ENCODE data around the gene CLCN2. TPM values are rescaled to one million over a fixed set of nuclear protein-coding genes. Genes with fewer than 3 reads are reported as not detected.

The CLCN2 gene
- total RNA-seq, 1 donor from 2014 or later, result 8.3 TPM

DNA sequence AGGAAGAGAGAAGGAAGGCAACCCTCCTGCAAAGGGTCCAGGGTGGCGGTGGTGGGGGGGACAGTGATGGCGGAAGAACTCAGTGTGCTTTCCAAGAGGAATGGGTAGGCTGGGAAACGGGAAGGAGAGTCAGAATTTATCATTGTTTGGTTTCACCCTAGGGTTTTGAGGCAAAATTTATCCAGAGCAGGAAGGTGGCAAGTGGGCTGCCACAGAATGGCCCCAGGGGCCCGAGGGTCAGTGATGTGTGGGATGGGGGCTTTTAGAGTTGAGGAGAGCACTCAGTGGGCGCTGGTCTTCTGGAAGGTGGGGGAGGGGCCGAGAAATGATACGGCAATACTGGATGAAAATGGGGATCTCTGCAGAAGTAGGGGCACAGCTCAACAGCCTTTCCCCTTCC is 23.4 kb downstream of the CLCN2 start:
- Mint-ChIP-seq H3K36me3 (ENCODE audit: low read depth) (peaks cover 30% of the 10 kb centered on the region), H3K4me1 (peaks cover 55% of the 10 kb centered on the region), H3K27me3 (no peaks in the 10 kb centered on the region), H3K9me3 (no peaks in the 10 kb centered on the region), H3K27ac (no peak overlapping the region), H3K4me3 (peak overlapping the region; percentile 23)
- intact Hi-C loops (cut with micrococcal nuclease), result no loop called here
- DNase-seq, result no peak

DNA sequence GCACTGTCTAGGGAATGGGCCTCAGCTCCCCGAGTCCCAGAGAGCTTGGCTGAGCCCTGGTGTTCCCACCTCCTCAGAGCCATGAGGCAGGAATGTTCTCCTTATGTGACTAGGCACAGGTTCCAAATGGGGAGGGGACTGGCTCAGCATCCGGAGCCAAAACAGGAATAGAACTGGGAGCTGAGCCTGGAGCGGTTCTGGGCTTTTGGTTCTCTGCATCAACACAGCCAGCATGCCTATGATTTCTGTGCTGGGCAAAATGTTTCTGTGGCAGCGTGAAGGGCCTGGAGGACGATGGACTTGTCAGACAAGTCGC is 24.0 kb downstream of the CLCN2 start, which contains the start of gene FAM131A:
Gene FAM131A, plus strand, starts transcription at position 202 of the 316 bp plus-strand sequence. Its CDS starts 31 bp downstream, at position 233.
- intact Hi-C loops (cut with micrococcal nuclease), result no loop called here
- Mint-ChIP-seq H3K27ac (peak within 1 kb of the TSS; percentile 86), H3K36me3 (ENCODE audit: low read depth) (peaks cover 33% of the 10 kb centered on the region), H3K27me3 (no peaks in the 10 kb centered on the region), H3K9me3 (no peaks in the 10 kb centered on the region), H3K4me1 (peaks cover 61% of the 10 kb centered on the region), H3K4me3 (peak within 1 kb of the TSS; percentile 89)
- no peak for DNase-seq

GRCh38 chr3:184336547-184337398 is 24.6 kb downstream of the CLCN2 start:
- Mint-ChIP-seq H3K27me3 (no peaks in the 10 kb centered on the region), H3K36me3 (ENCODE audit: low read depth) (peaks cover 39% of the 10 kb centered on the region), H3K4me3 (peak overlapping the region; percentile 89), H3K9me3 (no peaks in the 10 kb centered on the region), H3K27ac (peak overlapping the region; percentile 86), H3K4me1 (peaks cover 63% of the 10 kb centered on the region)
- peak; percentile 63 for DNase-seq
- intact Hi-C loops (cut with micrococcal nuclease), result loop anchor here (1.0 kb wide), 1 partner anchor 22 kb away; the partner anchor contains the start of gene EIF4G1

DNA sequence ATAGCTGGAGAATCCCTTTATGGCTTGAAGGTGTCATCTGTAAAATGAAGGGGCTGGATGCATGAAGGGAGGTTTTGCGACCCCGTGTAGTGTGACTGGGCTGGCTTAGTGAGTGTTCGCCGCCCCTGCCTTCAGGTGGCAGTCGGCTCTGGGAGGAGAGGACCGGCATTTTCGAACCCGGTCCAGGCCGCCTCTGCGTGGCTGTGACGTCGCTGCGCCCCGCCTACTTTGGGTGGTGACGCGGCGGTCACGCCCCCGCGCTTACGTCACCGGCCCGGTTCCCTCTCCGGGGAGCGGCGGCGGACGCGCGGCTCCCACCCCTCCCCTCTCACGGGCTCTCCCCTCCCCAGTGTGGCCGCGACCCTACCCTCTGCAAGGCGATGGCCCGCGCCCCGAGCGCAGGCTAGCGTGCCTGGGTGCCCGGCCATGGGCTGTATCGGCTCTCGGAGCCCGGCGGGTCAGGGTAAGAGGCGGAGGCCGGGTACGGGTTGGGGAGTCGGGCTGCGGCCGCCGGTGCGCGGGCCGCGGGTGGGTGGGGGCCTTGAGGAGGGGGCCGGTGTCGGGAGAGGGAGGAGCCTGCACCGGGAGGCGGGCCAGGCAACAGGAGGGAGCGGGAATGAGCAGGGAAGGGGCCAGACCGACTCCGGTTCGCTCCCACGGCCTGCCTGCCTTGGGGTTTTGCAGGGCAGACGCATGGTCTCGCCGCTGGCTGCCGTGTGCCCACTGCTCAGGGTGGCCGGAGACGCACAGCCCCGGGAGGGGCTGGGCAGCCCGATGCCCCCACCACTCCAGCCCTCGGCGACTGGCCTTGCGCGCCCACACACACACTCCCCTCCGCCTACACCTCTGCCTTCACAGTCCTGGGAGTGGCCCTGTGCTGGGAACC is 25.5 kb downstream of the CLCN2 start:
- Mint-ChIP-seq H3K4me1 (peaks cover 58% of the 10 kb centered on the region), H3K27ac (peak overlapping the region; percentile 92), H3K27me3 (no peaks in the 10 kb centered on the region), H3K4me3 (peak overlapping the region; percentile 89), H3K9me3 (no peaks in the 10 kb centered on the region), H3K36me3 (ENCODE audit: low read depth) (peaks cover 48% of the 10 kb centered on the region)
- intact Hi-C loops (cut with micrococcal nuclease), result loop anchor here (1.0 to 2.0 kb wide), 3 partner anchors 22 to 37 kb away; partner anchors contain the start of genes EIF4G1 and PSMD2
- DNase-seq, result peak; percentile 98

DNA sequence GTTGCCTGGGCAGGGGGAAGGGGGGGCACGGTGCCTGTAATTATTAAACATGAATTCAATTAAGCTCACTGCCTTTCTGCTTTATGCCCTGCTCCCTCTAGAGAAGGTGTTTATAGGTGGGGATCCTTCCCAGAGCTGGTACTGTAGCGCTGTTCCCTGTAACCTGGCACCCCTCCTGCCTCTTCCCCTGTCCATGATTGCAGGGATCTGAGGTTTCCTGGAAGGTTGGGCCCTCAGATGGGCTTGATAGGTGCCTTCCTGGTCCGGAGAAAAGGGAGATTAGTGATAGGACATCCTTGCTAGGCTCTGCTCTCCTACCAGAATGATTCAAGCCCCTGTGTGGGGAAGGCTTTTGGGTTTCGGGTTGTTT is 26.1 kb downstream of the CLCN2 start:
- Mint-ChIP-seq H3K4me1 (peaks cover 54% of the 10 kb centered on the region), H3K9me3 (no peaks in the 10 kb centered on the region), H3K27me3 (no peaks in the 10 kb centered on the region), H3K27ac (peak overlapping the region; percentile 92), H3K36me3 (ENCODE audit: low read depth) (peaks cover 53% of the 10 kb centered on the region), H3K4me3 (peak overlapping the region; percentile 89)
- intact Hi-C loops (cut with micrococcal nuclease), result loop anchor here (1.0 to 2.0 kb wide), 2 partner anchors 28 to 36 kb away; partner anchors contain the start of gene PSMD2
- DNase-seq, result peak; percentile 62

GRCh38 chr3:184334470-184335158 is 26.8 kb downstream of the CLCN2 start:
- peaks cover 57% of the 10 kb centered on the region for H3K36me3 Mint-ChIP-seq (ENCODE audit: low read depth)
- intact Hi-C loops (cut with micrococcal nuclease), result loop anchor here (1.0 to 2.0 kb wide), 2 partner anchors 29 to 36 kb away; partner anchors contain the start of gene PSMD2
- H3K27me3 Mint-ChIP-seq, result no peaks in the 10 kb centered on the region
- DNase-seq, result peak; percentile 76
- H3K9me3 Mint-ChIP-seq, result no peaks in the 10 kb centered on the region
- H3K4me1 Mint-ChIP-seq, result peaks cover 57% of the 10 kb centered on the region
- peak overlapping the region; percentile 67 for H3K4me3 Mint-ChIP-seq
- peak overlapping the region; percentile 92 for H3K27ac Mint-ChIP-seq

DNA sequence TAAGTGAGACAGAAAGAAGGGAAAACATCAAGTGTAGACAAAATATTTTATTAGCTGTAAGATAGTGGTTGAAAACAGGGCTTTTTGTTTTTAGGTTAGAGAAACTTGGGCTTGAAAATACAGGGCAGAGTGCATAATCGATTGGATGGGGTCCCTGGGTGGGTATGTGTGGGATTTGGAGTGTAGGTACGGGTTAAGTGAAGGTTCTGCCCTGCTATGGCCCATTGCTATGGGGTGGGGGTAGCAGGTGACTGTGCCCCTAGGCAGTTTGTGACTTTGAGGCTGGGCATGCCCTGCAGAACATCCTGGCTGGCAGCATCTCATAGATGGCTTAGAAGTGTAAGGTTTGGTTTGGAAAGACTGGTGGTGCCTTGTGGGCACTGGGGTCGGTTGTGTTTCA is 27.7 kb downstream of the CLCN2 start:
- Mint-ChIP-seq H3K9me3 (no peaks in the 10 kb centered on the region), H3K27ac (peak overlapping the region; percentile 92), H3K4me3 (peak overlapping the region; percentile 7), H3K4me1 (peaks cover 60% of the 10 kb centered on the region), H3K36me3 (ENCODE audit: low read depth) (peaks cover 66% of the 10 kb centered on the region), H3K27me3 (no peaks in the 10 kb centered on the region)
- no peak for DNase-seq
- intact Hi-C loops (cut with micrococcal nuclease), result loop anchor here (2.0 kb wide), 1 partner anchor 35 kb away; the partner anchor contains the start of gene PSMD2

DNA sequence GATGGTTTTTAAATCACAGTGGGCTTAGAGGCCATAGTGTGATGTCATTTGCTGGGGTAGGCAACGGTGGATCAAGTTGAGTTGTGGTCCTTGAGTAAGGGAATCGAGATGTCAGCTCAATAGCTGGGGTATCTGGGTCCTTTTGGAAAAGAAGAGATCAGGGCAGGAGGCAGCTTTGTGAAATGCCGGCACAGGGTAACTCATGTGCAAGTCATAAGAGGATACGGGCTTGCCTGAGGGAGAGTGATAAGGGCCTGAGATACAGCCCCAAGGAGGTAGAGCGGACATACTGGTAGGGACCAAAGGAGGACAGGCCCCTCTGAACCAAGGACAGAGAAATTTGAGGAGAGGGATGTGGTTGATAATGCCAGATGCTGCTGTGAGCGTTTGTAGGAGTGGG is 28.2 kb downstream of the CLCN2 start:
- no peaks in the 10 kb centered on the region for H3K9me3 Mint-ChIP-seq
- H3K27ac Mint-ChIP-seq, result peak overlapping the region; percentile 92
- peaks cover 71% of the 10 kb centered on the region for H3K36me3 Mint-ChIP-seq (ENCODE audit: low read depth)
- intact Hi-C loops (cut with micrococcal nuclease), result no loop called here
- no peaks in the 10 kb centered on the region for H3K27me3 Mint-ChIP-seq
- no peak overlapping the region for H3K4me3 Mint-ChIP-seq
- peaks cover 60% of the 10 kb centered on the region for H3K4me1 Mint-ChIP-seq
- no peak for DNase-seq

GRCh38 chr3:184332370-184333090 is 28.9 kb downstream of the CLCN2 start:
- H3K36me3 Mint-ChIP-seq (ENCODE audit: low read depth), result peaks cover 78% of the 10 kb centered on the region
- peak overlapping the region; percentile 92 for H3K27ac Mint-ChIP-seq
- no peaks in the 10 kb centered on the region for H3K27me3 Mint-ChIP-seq
- H3K4me3 Mint-ChIP-seq, result no peak overlapping the region
- DNase-seq, result no peak
- intact Hi-C loops (cut with micrococcal nuclease), result no loop called here
- no peaks in the 10 kb centered on the region for H3K9me3 Mint-ChIP-seq
- peaks cover 54% of the 10 kb centered on the region for H3K4me1 Mint-ChIP-seq

DNA sequence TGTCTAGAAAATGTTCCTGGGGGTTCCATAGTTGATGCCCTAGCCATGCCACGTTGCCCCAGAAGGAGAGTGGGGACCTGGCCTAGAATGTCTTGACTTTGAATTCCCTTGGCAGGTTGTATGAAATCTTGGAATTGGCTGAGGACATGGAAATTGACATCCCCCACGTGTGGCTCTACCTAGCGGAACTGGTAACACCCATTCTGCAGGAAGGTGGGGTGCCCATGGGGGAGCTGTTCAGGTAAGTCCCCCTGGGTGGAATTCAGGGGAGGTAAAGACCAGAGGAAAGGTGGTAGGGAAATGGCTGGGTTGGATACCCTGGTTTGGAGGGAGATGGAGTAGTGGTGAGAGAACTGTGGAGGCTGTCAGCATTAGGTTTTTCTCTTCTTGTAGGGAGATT is 32.9 kb downstream of the CLCN2 start:
- H3K27ac Mint-ChIP-seq, result no peak overlapping the region
- H3K4me3 Mint-ChIP-seq, result no peak overlapping the region
- no peak for DNase-seq
- no peaks in the 10 kb centered on the region for H3K27me3 Mint-ChIP-seq
- peaks cover 96% of the 10 kb centered on the region for H3K36me3 Mint-ChIP-seq (ENCODE audit: low read depth)
- H3K4me1 Mint-ChIP-seq, result peaks cover 41% of the 10 kb centered on the region
- no peaks in the 10 kb centered on the region for H3K9me3 Mint-ChIP-seq
- intact Hi-C loops (cut with micrococcal nuclease), result no loop called here

- Mint-ChIP-seq H3K27me3 (no peaks in the 10 kb centered on the region), H3K36me3 (ENCODE audit: low read depth) (peaks cover 94% of the 10 kb centered on the region), H3K4me3 (no peak overlapping the region), H3K27ac (no peak overlapping the region), H3K9me3 (no peaks in the 10 kb centered on the region), H3K4me1 (peaks cover 27% of the 10 kb centered on the region)
- intact Hi-C loops (cut with micrococcal nuclease), result no loop called here
- DNase-seq, result no peak
Measured at GRCh38 chr3:184327171-184327570, 34.2 kb downstream of the CLCN2 start.

DNA sequence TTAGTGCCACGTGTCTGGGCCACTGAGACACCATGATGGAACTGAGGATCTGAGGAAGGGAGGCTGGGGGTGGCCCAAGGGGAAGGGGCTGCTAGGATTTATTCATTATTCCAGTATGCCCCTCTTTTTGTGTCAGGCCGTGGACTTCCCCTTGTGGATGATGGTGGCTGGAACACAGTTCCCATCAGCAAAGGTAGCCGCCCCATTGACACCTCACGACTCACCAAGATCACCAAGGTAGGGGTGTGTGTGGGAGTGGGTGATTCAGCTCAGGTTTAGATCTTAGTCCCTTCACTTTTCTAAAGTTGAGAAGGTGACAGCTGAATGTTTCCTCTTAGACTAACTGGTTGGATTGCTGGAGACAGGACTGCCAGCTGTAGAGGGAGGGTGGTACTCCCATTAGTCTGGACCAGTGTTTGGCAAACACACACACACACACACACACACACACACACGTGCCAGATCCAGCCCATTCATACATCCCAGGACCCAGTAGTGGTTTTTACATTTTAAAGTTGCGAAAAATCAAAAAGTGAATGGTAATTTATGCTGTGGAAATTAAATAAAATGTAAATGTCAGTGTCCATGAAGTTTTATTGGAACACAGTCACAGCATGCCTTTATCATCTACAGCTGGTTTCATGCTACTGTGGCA is 35.6 kb downstream of the CLCN2 start:
- no peak overlapping the region for H3K4me3 Mint-ChIP-seq
- H3K4me1 Mint-ChIP-seq, result peaks cover 32% of the 10 kb centered on the region
- no peak for DNase-seq
- intact Hi-C loops (cut with micrococcal nuclease), result no loop called here
- no peaks in the 10 kb centered on the region for H3K27me3 Mint-ChIP-seq
- peaks cover 94% of the 10 kb centered on the region for H3K36me3 Mint-ChIP-seq (ENCODE audit: low read depth)
- H3K9me3 Mint-ChIP-seq, result no peaks in the 10 kb centered on the region
- peak overlapping the region; percentile 74 for H3K27ac Mint-ChIP-seq

All from activated CD4-positive, alpha-beta T cell treated with anti-CD3 and anti-CD28 coated beads, Interleukin-2, amount 10 ng/mL, durations not matched to agents 24 days and 14 days (primary cell).